Mesenteric fat pad (tissue), 1 donor: ENCODE measurements around the gene PGC. TPM values are rescaled to one million over a fixed set of nuclear protein-coding genes. Genes with fewer than 3 reads are reported as not detected.

Experiments used
- DNase-seq: peaks from one replicate; pipeline ENCODE4 v3.0.0-alpha.2; 2020; ENCODE audit warnings: low spot score
- long read RNA-seq: library from polyadenylated mRNA; unstranded; transcript quantifications from one replicate; pipeline ENCODE4 v2.0.0, GENCODE V29; 2020
- total RNA-seq: library from RNA; stranded (reverse); fragmentation: NEBNext Ultra II Directional; extraction: Animal tissue kit (Norgen Biotek cat#: 25700); gene quantifications from one replicate; pipeline ENCODE4 v1.2.1, GENCODE V29; 2021
- donor health status: DM: yes; HTN: yes; CAD: no.

Gene PGC
- total RNA-seq = not detected
- long read RNA-seq = 0 reads

GRCh38 chr6:41747256-41748101, at the start of gene PGC:
PGC (minus strand) TSS chr6:41747397; CDS start chr6:41747334, 63 bp downstream.
- no peak for DNase-seq

DNA sequence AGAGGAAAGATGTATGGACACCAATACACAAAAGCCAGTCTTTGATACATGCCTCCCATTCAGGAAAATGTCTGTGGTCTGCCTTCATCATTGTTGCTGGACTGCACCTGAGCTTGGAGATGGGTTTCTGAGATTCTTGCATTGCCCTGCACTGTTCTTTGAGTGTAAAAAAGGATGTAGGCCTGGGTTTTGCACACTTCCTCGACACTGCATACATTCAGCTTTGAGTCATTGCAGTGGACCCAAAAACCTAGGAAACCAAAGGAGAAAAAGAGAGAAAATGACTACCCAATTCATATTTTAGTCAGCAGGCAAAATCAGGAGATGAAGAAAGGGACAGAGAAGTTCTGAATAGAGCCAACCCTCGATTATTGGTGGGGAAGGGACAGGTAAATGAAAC, 49.3 kb upstream of the PGC start:
- DNase-seq = no peak

- no peak for DNase-seq
These were observed 44.8 kb upstream of the PGC start for GRCh38 chr6:41791984-41792383.

DNA sequence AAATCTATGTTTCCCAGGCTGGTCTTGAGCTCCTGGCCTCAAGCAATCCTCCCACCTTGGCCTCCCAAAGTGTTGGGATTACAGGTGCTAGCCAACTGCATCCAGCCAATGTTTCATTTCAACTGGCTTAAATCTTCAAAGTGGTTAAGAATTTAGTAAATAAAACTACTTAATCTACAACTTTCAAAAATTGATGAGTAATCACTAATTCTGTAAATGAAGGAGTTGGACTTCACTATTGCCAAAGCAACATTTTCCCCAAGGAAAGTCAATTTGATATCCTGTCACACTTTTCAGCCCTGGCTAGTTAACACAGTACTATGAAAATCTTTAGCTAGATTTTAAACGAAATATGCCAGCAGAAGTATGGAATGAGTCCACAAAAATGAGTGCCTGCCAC, 44.1 kb upstream of the PGC start:
- DNase-seq = no peak

DNA sequence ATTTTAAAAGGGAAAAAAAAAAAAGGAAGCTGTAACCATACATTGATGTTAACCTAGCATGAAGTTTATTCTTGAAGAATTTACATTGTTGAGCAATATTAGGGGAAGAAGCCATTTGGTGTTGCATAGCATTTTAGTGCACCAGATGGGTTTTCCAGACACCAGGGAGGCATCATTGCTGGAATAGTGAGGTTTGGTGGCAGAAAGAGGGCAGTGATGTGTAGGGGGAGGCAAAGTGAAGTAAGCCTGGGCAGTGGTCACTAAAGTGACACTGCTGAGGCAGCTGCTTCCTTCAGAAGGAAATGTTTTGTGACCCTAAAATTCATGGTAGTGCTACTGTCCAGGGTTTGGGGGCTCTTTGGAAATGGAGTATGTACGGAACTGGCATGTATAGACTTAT, 42.8 kb upstream of the PGC start:
- no peak for DNase-seq

DNA sequence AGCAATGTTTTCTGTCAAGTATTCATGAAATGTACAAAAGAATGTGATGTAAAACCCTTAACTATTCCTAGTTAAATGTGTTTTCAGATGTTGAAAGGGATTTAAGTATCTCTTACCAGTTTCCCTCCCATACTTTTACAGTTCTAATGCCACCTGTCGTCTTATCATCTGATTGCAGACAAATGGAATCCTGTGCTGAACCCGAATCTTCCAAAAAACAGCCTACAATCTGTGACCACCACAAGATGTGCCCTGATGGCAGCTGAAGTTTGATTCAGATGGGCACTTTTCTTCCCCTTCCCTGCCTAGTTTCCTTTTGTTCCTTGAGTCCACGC, 42.2 kb upstream of the PGC start:
- DNase-seq = no peak

DNA sequence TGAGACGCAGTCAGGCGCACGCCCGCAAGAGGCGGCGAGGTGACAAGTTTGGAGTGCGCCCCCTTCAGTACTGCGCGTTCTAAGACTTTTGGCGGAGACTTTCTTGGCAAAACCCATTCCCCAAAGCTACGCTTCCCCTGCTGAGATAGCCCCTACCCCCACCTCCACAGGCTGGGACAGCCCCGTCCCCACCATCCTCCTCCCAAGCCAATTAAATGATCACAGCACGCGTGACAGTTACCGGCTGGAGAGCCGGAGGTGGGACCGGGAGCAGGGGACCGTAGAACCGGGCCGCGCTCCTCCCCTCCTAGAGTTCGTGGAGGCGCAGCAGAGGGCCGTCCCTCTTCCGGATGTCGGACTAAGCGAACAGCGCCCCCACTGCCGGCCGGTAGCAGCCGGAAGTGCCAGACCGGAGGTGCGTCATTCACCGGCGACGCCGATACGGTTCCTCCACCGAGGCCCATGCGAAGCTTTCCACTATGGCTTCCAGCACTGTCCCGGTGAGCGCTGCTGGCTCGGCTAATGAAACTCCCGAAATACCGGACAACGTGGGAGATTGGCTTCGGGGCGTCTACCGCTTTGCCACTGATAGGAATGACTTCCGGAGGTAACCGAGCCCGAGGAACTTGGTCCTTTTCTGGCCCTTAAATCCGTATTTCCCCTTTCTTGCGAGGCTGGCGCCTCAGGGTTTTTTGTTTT, 40.2 kb upstream of the PGC start, which contains the start of gene TOMM6:
Gene TOMM6, plus strand, starts transcription at position 476 of the 699 bp plus-strand sequence. Its CDS starts 4 bp downstream, at position 480.
- peak; percentile 99 for DNase-seq

DNA sequence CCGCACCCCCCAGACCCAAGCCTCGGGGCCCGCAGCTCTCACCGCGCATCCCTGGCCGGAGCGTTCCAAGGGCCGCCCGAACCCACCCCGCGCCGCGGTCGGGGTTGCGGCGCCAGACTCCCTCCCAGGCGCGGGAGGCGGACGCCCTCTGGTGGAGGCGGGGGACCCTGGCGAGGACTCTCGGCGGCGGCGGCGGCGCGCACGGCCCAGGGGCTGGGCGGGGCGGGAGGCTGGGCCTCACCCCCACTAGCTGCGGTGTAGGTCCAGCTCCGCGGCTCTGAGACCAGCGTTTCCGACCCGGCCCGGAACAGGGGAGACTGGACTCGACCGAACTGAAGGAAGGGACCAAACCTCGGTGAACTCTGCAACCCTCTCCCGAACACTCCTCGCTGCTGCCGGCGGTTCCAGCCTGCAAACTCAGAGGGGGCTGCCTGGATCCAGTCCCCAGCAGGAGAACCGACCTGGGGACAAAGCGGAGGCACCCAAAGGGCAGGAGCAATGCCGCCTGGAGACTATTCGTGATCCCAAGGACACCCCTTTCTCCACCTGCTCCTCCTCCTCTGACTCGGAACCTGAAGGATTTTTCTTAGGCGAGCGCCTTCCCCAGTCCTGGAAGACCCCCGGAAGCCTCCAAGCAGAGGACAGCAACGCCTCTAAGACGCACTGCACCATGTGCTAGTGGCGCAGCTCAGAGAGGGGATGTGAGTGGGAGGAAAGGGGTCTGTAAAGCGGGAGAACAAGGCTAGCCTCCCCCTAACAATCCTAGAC, 39.4 kb upstream of the PGC start:
- peak; percentile 98 for DNase-seq

DNA sequence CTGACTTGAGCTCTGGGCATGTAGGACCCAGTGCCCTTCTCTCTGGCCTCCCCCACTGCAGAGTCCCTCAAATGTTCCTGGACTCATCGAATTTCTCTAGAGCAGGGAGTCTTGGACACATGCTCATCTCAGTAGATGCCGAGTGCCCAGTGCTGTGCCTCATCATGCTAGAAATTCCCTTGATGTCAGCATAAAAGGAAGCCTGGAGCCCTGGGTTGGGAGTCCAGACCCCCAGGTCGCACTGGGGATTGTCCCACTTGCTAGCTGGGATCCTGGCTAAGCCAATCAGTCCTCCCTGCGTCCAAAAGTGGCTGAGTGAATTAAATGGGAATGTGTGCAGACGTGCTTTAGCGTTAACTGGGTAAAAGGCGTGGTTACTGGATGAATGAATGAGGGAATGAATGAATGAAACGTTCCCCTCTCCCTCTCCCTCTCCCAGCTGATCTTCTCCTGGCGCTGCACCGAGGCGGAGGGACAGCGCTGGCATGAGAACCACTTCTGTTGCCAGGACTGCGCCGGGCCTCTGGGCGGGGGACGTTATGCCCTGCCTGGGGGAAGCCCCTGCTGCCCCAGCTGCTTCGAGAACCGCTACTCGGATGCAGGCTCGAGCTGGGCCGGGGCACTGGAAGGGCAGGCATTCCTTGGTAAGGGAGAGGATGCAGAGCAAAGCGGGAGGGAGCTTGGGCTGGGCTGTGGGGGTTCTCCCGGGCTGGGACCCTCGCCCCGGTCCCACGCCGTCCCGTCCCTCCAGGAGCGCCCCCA, 38.7 kb upstream of the PGC start:
- no peak for DNase-seq

DNA sequence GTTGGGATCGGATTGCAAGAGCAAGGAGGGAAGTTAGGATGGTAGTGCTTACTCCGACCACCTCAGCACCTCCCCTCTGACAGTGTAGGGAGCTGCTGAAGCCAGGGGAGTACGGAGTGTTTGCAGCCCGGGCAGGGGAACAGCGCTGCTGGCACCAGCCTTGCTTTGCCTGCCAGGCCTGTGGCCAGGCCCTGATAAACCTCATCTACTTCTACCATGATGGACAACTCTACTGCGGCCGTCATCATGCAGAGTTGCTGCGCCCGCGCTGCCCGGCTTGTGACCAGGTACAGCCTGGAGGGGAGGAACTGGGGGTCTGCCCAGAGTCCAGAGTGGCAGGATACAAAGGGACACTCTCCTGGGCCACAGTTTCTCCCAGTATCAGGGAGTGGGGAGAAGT, 38.1 kb upstream of the PGC start:
- no peak for DNase-seq

GRCh38 chr6:41784581-41785171, 37.5 kb upstream of the PGC start:
- DNase-seq = no peak

DNA sequence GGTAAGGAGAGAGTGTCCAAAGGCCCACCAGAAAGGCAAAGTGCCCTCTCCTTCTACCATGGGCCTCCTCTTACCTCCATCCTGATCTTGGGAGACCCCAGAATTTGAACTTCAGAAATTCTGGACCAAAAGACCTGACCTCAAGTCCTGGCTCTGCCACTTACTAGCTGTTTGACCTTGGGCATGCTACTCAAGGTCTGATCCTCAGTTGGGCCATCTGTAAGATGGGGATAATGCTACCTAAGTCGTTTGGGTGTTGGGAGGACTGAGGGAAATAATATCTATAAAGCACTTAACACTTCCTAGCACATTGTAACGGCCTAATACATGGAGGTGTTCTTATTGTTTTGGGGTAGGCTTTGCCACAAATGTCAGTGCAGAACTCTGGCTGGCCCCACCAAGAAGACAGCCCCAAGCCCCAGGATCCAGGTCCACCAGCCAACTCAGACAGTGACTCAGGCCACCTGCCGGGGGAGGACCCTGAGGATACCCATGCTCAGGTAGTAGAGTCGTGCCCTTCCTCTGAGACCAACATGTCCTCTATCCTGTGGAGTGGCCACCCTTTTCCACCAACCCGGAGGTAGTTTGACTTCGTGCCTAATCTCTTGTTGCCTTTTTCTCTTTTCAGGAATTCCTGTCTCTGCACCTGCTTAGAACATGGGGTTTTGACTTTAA, 36.0 kb upstream of the PGC start:
- no peak for DNase-seq

DNA sequence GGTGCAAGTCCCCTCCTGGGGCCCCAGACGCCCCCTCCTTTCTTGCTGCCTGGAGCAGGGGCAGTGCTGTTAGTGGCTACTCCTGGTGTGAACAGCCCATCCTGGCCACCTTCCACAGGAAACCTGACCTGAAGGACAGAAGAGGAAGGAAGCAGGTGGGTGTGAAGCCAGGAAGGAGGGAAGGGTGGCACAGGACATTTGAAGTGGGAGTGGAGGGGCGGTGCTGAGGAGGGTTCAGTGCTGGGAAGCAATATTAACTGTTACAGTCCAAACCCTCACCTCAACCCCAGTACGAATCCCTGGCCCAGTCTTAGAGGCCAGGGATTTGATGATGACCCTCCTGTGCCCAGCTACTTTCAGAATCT, 34.2 kb upstream of the PGC start:
- DNase-seq = no peak

- DNase-seq = no peak
These were observed 33.6 kb upstream of the PGC start, which contains the start of gene PRICKLE4 for GRCh38 chr6:41780551-41781365. PRICKLE4 (plus strand) TSS chr6:41780782; CDS start chr6:41783474, 2,692 bp downstream.

DNA sequence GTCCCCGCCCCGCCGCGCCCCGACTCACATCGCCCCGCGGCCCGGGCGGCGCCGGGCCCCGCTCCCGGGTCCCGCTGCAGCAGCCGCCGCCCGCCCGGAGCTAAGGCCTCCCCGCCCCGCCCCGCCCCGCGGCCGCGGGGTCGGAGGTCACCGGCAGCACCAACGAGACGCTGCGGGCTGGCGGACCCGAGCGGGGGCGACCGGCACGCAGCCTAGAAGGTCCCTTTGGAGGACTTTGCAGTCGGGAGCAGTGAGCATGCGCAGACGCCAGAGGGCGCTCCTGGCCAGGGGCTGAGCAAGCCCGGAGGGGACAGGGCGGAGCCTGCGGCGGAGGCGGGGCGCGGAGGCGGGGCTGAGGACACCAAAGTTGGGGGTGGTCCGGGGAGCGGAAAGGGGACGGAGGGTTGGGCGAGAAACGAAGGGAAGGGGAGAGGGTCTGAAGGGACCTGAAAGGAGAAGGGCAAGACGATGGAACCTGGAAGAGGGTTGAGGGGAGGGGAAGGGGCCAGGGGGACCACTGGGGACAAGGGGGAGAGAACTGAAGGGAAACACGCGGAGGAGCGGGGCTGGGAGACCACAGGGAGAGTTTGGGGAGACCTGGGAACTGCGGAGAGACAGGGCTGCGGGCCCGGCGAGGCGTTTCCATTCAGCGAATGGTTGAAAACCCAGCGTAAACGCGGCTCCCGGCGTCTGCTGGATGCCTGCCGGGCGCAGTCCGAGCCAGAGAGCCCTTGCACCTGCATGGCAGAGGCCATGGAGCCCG, 32.8 kb upstream of the PGC start, which contains the start of gene FRS3:
Gene FRS3, minus strand, starts transcription at position 113 of the 763 bp plus-strand sequence. CDS start 2,913 bp downstream, outside the sequence.
- DNase-seq = peak; percentile 100

DNA sequence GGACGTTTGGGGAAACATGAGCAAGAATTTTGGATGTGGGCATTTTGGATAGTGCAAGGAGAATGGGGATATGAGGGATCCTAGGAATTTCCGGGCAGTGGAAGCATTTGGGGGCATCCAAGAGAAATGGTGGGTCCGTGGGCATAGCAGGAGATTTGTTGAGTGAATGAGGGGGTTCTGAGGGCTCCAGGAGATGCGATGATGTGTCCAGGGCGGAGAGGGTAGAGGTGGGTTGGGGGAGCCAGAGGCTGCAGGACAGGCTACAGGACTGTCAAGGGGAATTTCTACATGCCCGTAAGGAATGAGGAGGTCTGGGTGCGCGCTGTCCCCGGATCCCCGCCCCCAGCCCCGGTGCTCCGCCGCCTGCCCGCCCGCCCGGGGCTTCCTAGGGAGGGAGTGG, 32.1 kb upstream of the PGC start:
- DNase-seq = no peak

- no peak for DNase-seq
These were observed 31.7 kb upstream of the PGC start for GRCh38 chr6:41778895-41779294.

- DNase-seq = peak; percentile 12
These were observed 30.5 kb upstream of the PGC start for GRCh38 chr6:41777551-41778285.
